Effector memory CD4-positive, alpha-beta T cell (primary cell): ENCODE results near the gene KRTAP10-7.
"Not testable (repeated sequence)": the region's sequence is repeated elsewhere in the genome, so short reads cannot be mapped to it uniquely, and the experiment has no call there.

Source experiments
- DNase-seq, 3 donors: peaks; one replicate each; pipeline ENCODE4 v3.0.0-alpha.2; 2020
- H3K27ac ChIP-seq: 2 replicates; pipeline ENCODE4 v1.7.0; 2013; ENCODE audit warnings: mild to moderate bottlenecking, low read length, moderate library complexity; ENCODE audit not compliant: insufficient read depth, poor library complexity, severe bottlenecking
- H3K27me3 ChIP-seq: replicated peaks from 2 replicates; pipeline ENCODE4 v1.7.0; 2013; ENCODE audit warnings: mild to moderate bottlenecking, low read length; ENCODE audit not compliant: insufficient read depth, control insufficient read depth, poor library complexity, severe bottlenecking
- H3K36me3 ChIP-seq: 2 replicates; pipeline ENCODE4 v1.7.0; 2013; ENCODE audit warnings: mild to moderate bottlenecking, low read length, moderate library complexity; ENCODE audit not compliant: control insufficient read depth, insufficient read depth
- H3K4me1 ChIP-seq: 2 replicates; pipeline ENCODE4 v1.7.0; 2013; ENCODE audit warnings: low read length, mild to moderate bottlenecking; ENCODE audit not compliant: control insufficient read depth, insufficient read depth, poor library complexity, severe bottlenecking
- H3K4me3 ChIP-seq: 2 replicates; pipeline ENCODE4 v1.7.0; 2013; ENCODE audit warnings: low read length, low read depth, mild to moderate bottlenecking; ENCODE audit not compliant: insufficient read depth, poor library complexity, severe bottlenecking
- H3K9me3 ChIP-seq: 2 replicates; pipeline ENCODE4 v1.7.0; 2013; ENCODE audit warnings: mild to moderate bottlenecking, low read length, moderate library complexity; ENCODE audit not compliant: control insufficient read depth

Gene KRTAP10-7

GRCh38 chr21:44579833-44580144, 20.6 kb upstream of the KRTAP10-7 start:
- H3K9me3 ChIP-seq: peaks cover 8% of the 10 kb centered on the region
- H3K27ac ChIP-seq: no peak overlapping the region
- DNase-seq: no peak
- H3K27me3 ChIP-seq: no peaks in the 10 kb centered on the region
- H3K4me1 ChIP-seq: no peaks in the 10 kb centered on the region
- no peaks in the 10 kb centered on the region for H3K36me3 ChIP-seq
- no peak overlapping the region for H3K4me3 ChIP-seq

GRCh38 chr21:44580231-44580821, 20.1 kb upstream of the KRTAP10-7 start, which contains the start of gene KRTAP10-5:
KRTAP10-5 (minus strand) TSS chr21:44580604; CDS start chr21:44580578, 26 bp downstream.
- not testable (repeated sequence) for H3K27me3 ChIP-seq, H3K4me1 ChIP-seq, H3K4me3 ChIP-seq, H3K27ac ChIP-seq, H3K36me3 ChIP-seq, H3K9me3 ChIP-seq, DNase-seq

GRCh38 chr21:44581158-44581557, 19.2 kb upstream of the KRTAP10-7 start:
- H3K27me3 ChIP-seq: no peaks in the 10 kb centered on the region
- DNase-seq: no peak
- H3K4me1 ChIP-seq: no peaks in the 10 kb centered on the region
- H3K27ac ChIP-seq: no peak overlapping the region
- H3K9me3 ChIP-seq: peaks cover 8% of the 10 kb centered on the region
- no peaks in the 10 kb centered on the region for H3K36me3 ChIP-seq
- H3K4me3 ChIP-seq: no peak overlapping the region

GRCh38 chr21:44582055-44582454, 18.3 kb upstream of the KRTAP10-7 start:
- peaks cover 8% of the 10 kb centered on the region for H3K9me3 ChIP-seq
- H3K36me3 ChIP-seq: no peaks in the 10 kb centered on the region
- H3K4me1 ChIP-seq: no peaks in the 10 kb centered on the region
- H3K27me3 ChIP-seq: no peaks in the 10 kb centered on the region
- no peak overlapping the region for H3K27ac ChIP-seq
- H3K4me3 ChIP-seq: no peak overlapping the region
- no peak for DNase-seq

GRCh38 chr21:44583089-44583799, 17.2 kb upstream of the KRTAP10-7 start:
- H3K27me3 ChIP-seq: no peaks in the 10 kb centered on the region
- H3K4me1 ChIP-seq: no peaks in the 10 kb centered on the region
- no peaks in the 10 kb centered on the region for H3K36me3 ChIP-seq

GRCh38 chr21:44583800-44584147, 16.6 kb upstream of the KRTAP10-7 start:
- H3K9me3 ChIP-seq: peaks cover 8% of the 10 kb centered on the region
- H3K27me3 ChIP-seq: no peaks in the 10 kb centered on the region
- H3K27ac ChIP-seq: no peak overlapping the region
- no peak overlapping the region for H3K4me3 ChIP-seq
- DNase-seq: no peak
- H3K4me1 ChIP-seq: no peaks in the 10 kb centered on the region
- no peaks in the 10 kb centered on the region for H3K36me3 ChIP-seq

More at GRCh38 chr21:44583089-44583799, 17.2 kb upstream of the KRTAP10-7 start:
- Histone ChIP-seq H3K9me3 (peaks cover 8% of the 10 kb centered on the region), H3K27ac (no peak overlapping the region), H3K4me3 (no peak overlapping the region)
- DNase-seq: no peak

GRCh38 chr21:44585892-44586291, 14.5 kb upstream of the KRTAP10-7 start:
- Histone ChIP-seq H3K9me3 (peaks cover 8% of the 10 kb centered on the region), H3K36me3 (no peaks in the 10 kb centered on the region)
- DNase-seq: no peak

GRCh38 chr21:44589094-44589493, 11.3 kb upstream of the KRTAP10-7 start:
- no peak for DNase-seq
- Histone ChIP-seq H3K9me3 (no peaks in the 10 kb centered on the region), H3K4me1 (no peaks in the 10 kb centered on the region), H3K36me3 (no peaks in the 10 kb centered on the region), H3K27ac (no peak overlapping the region), H3K27me3 (no peaks in the 10 kb centered on the region), H3K4me3 (no peak overlapping the region)

More at GRCh38 chr21:44585892-44586291, 14.5 kb upstream of the KRTAP10-7 start:
- H3K4me3 ChIP-seq: no peak overlapping the region
- H3K27ac ChIP-seq: no peak overlapping the region
- H3K27me3 ChIP-seq: no peaks in the 10 kb centered on the region
- no peaks in the 10 kb centered on the region for H3K4me1 ChIP-seq

GRCh38 chr21:44589586-44590305, 10.7 kb upstream of the KRTAP10-7 start:
- Histone ChIP-seq H3K4me3 (no peak overlapping the region), H3K9me3 (no peaks in the 10 kb centered on the region)

GRCh38 chr21:44590311-44590721, 10.1 kb upstream of the KRTAP10-7 start:
- Histone ChIP-seq H3K4me1 (no peaks in the 10 kb centered on the region), H3K27me3 (no peaks in the 10 kb centered on the region), H3K9me3 (no peaks in the 10 kb centered on the region), H3K36me3 (no peaks in the 10 kb centered on the region), H3K27ac (no peak overlapping the region), H3K4me3 (no peak overlapping the region)
- no peak for DNase-seq

More at GRCh38 chr21:44589586-44590305, 10.7 kb upstream of the KRTAP10-7 start:
- no peaks in the 10 kb centered on the region for H3K36me3 ChIP-seq
- no peaks in the 10 kb centered on the region for H3K27me3 ChIP-seq
- no peaks in the 10 kb centered on the region for H3K4me1 ChIP-seq
- DNase-seq: no peak
- no peak overlapping the region for H3K27ac ChIP-seq
